ENCODE data around the gene TTC34. TPM values are rescaled to one million over a fixed set of nuclear protein-coding genes. Genes with fewer than 3 reads are reported as not detected.

Gene TTC34
- total RNA-seq, 1 experiment from 2014 or later: 0.92 TPM

DNA sequence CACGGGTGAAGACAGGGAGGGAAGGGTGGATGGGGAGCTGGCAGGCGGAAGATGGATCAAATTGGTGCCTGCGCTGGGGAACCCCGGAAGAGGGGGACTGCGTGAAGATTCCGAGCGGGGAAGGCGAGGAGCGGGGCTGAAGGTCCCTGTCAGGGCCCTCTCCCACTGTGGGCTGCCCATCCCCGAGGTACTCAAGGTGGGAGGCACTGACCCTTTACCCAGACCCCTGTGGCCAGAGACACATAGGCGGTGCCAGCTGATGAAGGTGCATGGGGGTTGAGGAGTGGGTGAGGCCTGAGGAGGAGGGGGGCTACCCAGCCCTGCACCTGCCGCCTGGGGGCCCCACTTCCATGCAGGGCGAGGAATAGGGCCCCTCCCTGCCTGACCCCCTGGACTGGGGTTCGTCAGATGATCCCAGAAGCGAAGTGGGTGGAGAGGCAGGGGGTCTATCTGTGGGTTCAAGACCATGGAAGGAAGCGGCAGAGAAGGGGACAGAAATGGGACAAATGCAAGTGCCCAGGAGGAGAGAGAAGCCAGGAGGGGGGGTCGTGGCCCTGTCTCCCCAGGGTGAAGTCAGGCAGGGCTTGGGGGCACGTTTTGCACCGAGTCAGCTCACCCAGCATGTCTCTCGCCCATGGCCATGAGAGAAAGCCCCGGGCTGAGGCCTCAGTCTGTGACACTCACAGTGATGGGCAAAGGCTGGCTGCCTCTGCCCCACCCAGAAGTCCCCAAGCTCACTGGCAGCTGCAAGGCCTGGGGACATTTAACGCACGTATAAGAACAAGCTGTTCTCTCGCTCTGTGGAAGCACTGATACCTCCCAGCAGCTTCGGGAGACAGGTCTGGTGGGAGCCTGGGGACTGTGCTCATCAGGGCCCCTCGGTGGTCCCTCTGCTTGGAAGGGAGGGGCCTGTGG is 161.6 kb downstream of the TTC34 start:
- no peak overlapping the region for H2AK5ac ChIP-seq (ENCODE audit: insufficient read length, low read length)
- no peak overlapping the region for H2BK15ac ChIP-seq (ENCODE audit: low read depth, low read length)
- H3K56ac ChIP-seq (ENCODE audit: insufficient read length, low read depth, low read length): no peak overlapping the region
- H4K91ac ChIP-seq (ENCODE audit: insufficient read length, low read depth, low read length): no peak overlapping the region
- H2BK120ac ChIP-seq (ENCODE audit: low read depth, low read length, poor library complexity, severe bottlenecking): no peak overlapping the region
- H3K27me3 ChIP-seq (ENCODE audit: insufficient read depth, low read length): peaks cover 1% of the 10 kb centered on the region; the same call in 1 of the 2 replicates
- no peak overlapping the region for H3K23ac ChIP-seq (ENCODE audit: insufficient read length, low read depth, low read length)
- H2BK12ac ChIP-seq (ENCODE audit: insufficient read length, low read depth, low read length): no peak overlapping the region
- H3K23me2 ChIP-seq (ENCODE audit: insufficient read length, low read depth, low read length, poor library complexity, severe bottlenecking): peaks cover 10% of the 10 kb centered on the region
- H3K18ac ChIP-seq (ENCODE audit: insufficient read length, low read depth, low read length): no peak overlapping the region
- Mint-ChIP-seq H3K27ac (no peak overlapping the region), H3K4me1 (peaks cover 2 to 5% of the 10 kb centered on the region in 2 experiments; a peak in 1 of 4 replicates), H3K27me3 (ENCODE audit: low read depth) (peaks cover 46% of the 10 kb centered on the region), H3K36me3 (ENCODE audit: insufficient read depth in 1 of 3, low read depth in 3 of 3) (peaks cover 0 to 13% (median 3%) of the 10 kb centered on the region in 3 experiments; a peak in 4 of 7 replicates), H3K4me3 (no peak overlapping the region), H3K9me3 (peaks cover 14 to 19% of the 10 kb centered on the region in 2 experiments)
- H3T11ph ChIP-seq (ENCODE audit: low read length): no peak overlapping the region
- H4K8ac ChIP-seq (replicated peaks; ENCODE audit: insufficient read length, low read depth, low read length): no peak overlapping the region
- WGBS (ENCODE audit: extremely low coverage, insufficient read length, low lambda C conversion rate): no CpG with 5 or more reads among the region's 26 CpGs
- H2BK20ac ChIP-seq (ENCODE audit: low read depth, low read length, poor library complexity, severe bottlenecking): no peak overlapping the region
- H3K79me1 ChIP-seq (ENCODE audit: insufficient read depth, low read depth, low read length, poor library complexity, severe bottlenecking): no peaks in the 10 kb centered on the region
- H3K9me3 ChIP-seq (ENCODE audit: control insufficient read depth, low read depth, low read length): peaks cover 6% of the 10 kb centered on the region
- no peak for DNase-seq
- no peak overlapping the region for H3K4me2 ChIP-seq (ENCODE audit: insufficient read depth, insufficient read length, low read length)
- no peak overlapping the region for H2BK5ac ChIP-seq (ENCODE audit: insufficient read length, low read length)
- no peak overlapping the region for H4K5ac ChIP-seq (ENCODE audit: insufficient read length, low read depth, low read length)
- H3K27ac ChIP-seq (ENCODE audit: insufficient read length, low read depth, low read length): no peak overlapping the region
- no peaks in the 10 kb centered on the region for H3K4me1 ChIP-seq (ENCODE audit: insufficient read depth, low read length)
- no peak overlapping the region for H3K4ac ChIP-seq (ENCODE audit: low read depth, low read length)
- no peaks in the 10 kb centered on the region for H3K79me2 ChIP-seq (ENCODE audit: insufficient read depth, low read length)
- no peaks in the 10 kb centered on the region for H4K20me1 ChIP-seq (ENCODE audit: control insufficient read depth, insufficient read depth, insufficient read length)
- no peak overlapping the region for H3K9ac ChIP-seq (ENCODE audit: extremely low read depth, insufficient read length, low read length)
- TF ChIP-seq, protein P1, sequence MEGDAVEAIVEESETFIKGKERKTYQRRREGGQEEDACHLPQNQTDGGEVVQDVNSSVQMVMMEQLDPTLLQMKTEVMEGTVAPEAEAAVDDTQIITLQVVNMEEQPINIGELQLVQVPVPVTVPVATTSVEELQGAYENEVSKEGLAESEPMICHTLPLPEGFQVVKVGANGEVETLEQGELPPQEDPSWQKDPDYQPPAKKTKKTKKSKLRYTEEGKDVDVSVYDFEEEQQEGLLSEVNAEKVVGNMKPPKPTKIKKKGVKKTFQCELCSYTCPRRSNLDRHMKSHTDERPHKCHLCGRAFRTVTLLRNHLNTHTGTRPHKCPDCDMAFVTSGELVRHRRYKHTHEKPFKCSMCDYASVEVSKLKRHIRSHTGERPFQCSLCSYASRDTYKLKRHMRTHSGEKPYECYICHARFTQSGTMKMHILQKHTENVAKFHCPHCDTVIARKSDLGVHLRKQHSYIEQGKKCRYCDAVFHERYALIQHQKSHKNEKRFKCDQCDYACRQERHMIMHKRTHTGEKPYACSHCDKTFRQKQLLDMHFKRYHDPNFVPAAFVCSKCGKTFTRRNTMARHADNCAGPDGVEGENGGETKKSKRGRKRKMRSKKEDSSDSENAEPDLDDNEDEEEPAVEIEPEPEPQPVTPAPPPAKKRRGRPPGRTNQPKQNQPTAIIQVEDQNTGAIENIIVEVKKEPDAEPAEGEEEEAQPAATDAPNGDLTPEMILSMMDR (conservative IDR thresholded peaks at IDR 0.05): no peak
- no peak overlapping the region for H3K14ac ChIP-seq (ENCODE audit: insufficient read depth, low read length)
- H2AFZ ChIP-seq (ENCODE audit: low read length): no peak overlapping the region

All from H9 (cell line).